IPS-NIHi7 (cell line): ENCODE results near the gene ADK.
"Not testable (repeated sequence)": the region's sequence is repeated elsewhere in the genome, so short reads cannot be mapped to it uniquely, and the experiment has no call there.

Experiments
- DNase-seq: peaks from one replicate; pipeline ENCODE4 v3.0.0; 2012; ENCODE audit warnings: mixed read lengths; ENCODE audit errors: extremely low spot score

The ADK gene

DNA sequence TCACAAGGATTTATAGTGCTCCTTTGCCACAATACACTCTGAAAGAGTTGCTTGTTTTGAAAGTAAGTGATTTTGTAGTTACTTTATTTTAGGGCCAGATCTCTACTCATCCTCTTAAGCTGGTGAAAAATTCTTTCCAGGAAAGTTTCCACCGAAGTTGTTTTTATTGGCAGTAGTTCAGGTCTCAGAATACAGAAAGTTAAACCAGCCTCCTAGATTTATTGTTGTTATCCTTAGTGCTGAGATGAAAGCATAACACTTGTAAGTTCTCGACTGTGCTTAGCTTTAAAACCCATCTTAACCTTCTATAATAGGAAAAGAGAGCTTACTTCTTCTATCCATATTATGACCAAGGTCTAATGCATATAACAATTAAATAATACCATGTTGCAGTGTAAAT is 5.9 kb upstream of the ADK start:
- DNase-seq = no peak

DNA sequence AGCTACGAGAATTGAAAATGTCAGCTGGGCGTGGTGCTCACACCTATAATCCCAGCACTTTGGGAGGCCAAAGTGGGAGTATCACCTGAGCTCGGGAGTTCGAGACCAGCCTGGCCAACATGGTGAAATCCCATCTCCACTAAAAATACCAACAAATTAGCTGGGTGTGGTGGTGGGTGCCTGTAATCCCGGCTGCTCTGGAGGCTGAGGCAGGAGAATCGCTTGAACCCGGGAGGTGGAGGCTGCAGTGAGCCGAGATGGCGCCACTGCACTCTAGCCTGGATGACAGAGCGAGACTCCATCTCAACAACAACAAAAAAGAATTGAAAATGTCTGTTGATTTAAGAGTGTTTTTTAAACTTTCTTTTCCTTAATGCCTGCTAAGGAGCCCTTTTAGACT is 4.0 kb upstream of the ADK start:
- not testable (repeated sequence) for DNase-seq

DNA sequence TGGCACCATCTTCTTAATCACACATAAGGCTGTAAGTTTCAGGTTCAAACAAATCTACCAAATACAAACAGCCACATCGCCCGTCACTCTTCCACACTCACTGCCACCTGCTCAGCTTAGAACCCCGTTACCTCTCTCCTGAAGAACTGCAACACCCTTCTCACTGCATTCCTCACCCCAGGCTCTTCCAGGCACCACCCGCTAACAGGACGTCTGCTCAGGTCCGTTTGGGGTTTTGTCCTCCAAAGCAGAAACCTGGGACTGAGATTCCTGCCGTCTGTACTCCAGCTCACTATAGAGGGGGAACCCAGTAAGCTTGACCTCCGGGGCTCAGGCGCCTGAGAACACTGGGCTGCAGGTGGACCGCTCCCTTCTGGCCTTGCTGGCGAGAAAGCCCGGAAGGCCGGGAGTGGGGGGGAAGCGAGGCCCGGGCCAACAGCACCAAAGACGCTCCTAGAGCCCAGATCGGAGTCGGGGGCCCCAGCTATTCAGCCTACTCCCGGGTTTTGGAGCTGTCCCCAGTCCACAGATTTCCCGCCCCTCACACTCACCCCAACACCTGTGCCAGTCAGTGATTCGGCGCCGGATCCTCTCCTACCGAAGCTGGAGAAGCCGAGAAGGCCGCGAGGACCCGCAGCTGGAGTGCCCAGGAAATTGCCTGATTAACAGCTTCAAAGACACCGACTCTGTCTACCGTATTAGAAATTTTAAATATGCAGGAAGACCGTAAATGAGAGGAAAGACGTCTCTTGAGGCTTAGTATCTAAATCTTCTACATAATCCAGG is 624 bp upstream of the ADK start, which contains the start of gene AP3M1:
Gene AP3M1 (minus strand): TSS at position 625 of the 786 bp plus-strand sequence. CDS start 12,449 bp downstream, outside the sequence.
- peak; percentile 82 for DNase-seq

DNA sequence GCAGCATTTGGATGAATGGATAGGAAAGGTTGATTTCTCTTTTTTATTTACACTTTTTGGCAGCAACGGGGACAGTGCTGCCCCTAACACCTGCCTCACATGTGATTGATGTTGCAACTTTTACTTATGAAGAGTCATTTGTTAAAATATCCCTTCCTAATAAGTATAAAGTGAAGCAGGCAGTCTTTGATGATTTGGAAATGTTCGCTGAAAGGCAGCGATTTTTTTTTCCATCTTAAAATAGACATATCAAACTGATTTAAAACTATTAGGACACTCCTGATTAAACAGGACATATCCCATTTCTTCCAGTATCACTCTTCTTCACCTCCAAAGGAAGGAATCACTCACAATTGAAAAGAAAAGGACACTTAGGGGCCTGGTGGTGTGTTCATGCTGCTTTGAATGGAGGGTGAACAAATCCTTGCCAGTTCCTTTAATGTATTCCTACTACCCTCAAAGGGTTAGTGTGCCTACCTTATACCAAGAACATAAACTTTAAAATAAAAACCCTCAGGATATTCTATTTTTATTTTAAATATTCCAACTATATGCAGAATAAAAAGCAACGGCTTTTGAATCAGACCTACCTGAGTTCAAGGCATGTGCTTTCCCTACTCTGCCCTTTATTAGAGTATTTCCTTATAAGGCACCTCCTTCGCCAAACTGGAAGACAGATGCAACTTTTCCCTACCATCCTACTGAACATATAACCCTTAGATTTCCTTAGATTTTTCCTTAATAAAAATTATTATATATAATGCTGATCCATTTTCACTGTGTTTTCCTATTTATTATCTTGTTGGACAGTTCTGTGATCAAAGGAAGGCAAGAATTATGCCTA is 1.1 kb downstream of the ADK start:
- no peak for DNase-seq

DNA sequence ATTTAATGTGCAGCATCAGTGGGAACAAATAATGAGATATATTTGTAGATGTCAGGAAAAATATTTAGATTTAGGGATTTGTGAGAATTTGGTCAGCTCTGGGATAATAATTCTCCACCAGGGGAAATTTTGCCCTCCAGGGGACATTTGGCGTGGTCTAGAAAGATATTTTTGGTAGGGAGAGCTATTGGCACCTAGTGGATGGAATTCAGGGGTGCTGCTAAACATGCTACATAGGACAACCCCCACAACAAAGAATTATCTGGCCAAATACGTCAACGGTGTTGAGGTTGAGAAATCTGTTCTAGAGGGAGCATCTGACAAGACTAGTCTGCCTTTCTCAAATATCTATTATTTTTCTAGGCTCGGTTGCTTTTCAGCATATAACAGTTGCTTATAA is 2.1 kb downstream of the ADK start:
- no peak for DNase-seq

DNA sequence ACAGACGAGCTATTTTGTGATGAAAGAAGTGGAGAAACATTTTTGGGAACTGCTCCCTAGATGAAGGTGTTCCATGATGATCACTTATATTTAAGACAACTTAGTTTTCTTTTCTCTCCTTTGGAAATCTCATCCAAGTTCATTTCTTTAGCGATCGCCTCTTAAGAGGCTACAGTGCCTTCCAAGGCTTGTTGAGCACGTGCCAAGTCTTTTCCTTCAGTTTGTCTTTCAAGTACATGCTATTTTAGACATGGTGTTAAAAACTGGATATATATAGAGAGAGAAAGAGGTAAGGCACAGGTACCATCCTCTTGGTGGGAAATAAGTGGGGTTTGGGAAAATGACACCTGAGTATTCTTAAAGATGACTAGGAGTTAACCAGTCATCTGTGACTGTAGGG is 2.7 kb downstream of the ADK start:
- no peak for DNase-seq

DNA sequence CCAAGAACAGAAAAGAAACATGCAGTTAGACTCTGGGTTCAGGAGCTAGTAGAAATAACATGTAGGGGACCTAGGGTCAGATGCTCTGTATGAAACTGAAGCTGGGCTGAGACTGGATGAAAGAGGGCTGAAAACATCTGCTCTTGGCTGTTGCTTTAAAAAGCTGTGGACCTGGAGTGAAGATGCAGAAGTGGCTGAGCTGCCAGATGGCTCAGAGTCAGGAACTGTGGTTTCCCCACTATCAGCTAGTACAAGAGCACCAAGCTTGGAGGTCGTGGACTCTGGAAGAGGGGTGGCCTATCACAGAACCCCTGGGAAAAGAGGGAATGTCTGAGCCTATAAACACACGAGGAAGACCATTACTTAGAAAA is 5.9 kb downstream of the ADK start:
- DNase-seq = no peak

DNA sequence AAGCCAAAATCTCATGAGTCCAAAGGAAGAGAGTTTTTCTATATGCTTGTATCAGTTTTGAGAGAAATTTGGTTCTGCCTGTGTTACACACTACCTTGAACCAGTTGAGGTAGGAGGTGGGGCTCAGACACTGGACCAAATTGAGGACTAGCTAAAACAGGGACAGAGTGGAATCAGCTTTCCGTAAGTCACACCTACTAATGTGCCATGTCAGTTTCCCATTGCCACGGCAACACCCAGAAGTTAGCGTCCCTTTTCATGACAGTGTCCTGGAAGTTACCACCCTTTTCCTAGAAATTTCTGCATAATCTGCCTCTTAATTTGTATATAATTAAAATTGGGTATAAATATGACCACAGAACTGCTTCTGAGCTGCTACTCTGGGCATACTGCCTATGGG is 9.0 kb downstream of the ADK start:
- DNase-seq = no peak

DNA sequence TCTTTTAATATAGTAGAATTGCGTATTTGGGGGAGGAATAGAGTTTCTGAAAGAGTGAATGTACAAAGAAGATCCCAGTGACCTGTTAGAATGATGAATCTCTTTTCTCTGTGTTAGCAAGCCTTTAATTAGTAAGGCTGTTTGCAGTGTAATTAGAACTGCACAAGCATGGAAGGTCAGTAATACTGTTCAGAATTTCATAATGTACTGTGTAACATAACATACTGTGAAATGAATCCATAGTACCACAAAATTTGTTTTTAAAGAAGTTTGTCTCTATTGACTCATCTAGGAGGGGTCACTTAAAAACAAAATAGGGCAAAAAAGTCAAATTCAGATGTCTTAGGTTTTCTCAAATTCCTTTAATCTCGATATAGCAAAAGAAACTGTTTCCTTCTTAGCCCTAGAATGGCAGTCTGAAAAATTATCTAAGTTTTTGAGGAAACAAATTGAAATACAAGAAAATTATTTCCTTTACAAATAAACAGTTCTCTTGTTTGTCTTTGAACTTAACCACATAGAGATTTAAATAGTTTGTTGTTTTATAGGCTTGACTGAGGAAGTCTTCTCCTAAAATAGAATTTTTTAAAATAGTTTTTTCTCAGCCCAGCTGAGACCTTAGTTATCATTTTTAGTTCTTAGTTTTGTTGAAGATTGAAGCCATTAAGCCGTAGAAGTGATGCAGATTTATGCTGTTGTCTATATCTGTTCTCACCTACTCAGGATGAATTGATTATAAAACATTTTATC is 12.5 kb downstream of the ADK start:
- DNase-seq = no peak

DNA sequence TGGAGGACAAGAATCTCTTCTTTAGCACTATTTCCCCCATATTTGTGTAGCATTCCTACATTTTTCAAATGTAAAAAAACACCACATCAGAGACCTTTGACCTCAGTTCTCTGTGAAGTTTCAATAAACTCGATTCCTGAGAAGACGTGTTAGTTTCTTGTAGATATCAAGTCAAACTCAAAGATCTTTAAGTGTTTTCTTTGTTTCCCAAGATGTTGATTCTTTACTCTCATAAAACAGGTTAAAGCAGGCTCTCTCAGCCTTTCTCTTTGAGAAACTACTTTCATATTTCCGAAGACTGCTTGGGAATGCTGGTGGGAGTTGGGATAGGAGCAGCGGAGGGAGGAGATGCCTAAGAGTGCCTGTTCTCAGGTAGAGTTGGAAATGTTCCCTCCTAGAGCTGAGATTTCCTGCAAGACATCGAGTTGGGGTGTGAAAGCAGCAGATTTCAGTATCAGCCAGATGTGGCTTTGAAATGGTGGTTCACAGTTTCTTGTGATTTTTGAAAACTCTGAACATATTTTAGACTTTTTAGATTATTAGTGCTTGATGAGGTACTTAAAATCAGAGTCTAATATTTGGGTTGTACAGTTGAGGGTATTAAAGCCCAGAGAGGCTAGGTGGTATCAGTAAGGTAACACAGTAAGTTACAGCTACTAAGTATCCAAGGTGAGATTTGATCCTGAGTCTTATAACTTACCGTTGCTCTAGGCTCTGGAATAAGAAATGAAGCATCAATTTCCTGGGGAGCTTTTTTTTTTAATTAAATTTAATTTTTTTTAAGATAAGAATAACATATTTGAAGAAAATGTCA is 13.9 kb downstream of the ADK start:
- DNase-seq = no peak

DNA sequence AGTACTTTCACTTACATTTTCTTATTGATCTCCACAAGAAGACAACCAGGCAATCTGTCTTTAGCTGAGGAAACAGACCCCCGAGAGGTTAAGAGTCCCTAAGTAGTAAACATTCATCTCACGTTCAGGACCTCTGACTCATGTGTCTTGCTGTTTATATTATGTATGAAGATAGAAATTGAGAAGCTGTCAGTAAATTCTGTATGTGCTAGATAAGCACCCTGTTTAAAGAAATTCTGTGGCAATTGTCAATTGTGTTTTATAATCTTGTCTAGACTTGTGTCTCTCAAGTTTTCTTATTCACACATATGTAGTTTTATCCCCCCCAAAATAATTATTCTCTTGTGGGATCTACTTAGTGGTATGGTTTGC is 14.5 kb downstream of the ADK start:
- DNase-seq = no peak

DNA sequence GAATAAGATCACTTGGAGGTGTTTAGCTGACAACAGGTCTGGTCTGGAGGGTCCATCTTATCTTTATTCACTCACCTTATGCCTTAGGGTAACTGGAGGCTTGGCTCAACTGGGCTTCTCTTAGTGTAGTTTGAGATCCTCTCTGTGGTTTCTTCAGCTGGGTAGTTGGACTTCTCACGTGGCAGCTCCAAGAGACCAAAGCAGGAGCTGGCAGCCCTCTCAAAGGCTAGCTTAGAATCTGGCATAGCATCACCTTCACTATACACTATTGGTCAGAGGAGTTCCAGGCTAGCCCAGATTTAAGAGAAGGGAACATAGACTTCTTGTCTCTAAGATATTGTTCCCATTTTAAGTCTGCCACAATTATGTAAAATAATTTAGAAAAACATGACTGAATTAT is 16.4 kb downstream of the ADK start:
- no peak for DNase-seq

DNA sequence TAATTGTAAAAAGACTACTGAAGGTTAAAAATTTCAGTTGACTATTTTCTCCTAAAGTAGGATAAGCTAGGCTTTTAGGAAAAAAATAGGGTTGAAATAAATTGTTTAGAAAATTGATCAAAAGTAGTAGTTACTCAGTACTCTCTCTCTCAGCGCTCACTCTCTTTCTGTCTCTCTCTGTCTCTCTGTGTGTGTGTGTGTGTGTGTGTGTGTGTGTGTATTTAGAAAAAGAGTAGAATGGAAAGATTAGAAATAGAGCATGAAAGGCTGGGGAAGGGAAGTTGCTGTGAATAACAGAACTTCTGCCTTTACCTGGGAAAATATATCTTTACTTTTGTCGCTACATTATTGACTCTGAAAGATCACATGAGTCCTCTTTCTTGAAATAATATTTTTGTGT is 20.6 kb downstream of the ADK start:
- no peak for DNase-seq

DNA sequence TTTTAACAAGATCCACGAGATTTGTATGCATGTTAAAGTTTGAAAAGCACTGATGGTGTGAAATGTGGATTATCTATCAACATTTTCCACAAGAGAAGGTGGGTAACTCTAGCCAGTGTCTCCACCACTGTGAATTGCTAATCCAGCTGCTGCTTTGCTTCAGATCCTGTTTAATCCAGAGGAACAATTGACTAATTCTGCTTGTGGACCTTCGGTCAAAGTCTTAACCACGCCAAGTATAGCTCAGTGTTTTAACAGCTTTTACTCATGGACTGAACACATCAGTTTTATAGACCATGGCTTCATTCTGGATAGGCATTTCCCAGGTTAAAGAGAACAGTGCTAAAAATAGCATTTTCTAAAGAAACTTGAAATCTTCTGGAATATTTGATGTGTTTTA is 23.5 kb downstream of the ADK start:
- DNase-seq = no peak

DNA sequence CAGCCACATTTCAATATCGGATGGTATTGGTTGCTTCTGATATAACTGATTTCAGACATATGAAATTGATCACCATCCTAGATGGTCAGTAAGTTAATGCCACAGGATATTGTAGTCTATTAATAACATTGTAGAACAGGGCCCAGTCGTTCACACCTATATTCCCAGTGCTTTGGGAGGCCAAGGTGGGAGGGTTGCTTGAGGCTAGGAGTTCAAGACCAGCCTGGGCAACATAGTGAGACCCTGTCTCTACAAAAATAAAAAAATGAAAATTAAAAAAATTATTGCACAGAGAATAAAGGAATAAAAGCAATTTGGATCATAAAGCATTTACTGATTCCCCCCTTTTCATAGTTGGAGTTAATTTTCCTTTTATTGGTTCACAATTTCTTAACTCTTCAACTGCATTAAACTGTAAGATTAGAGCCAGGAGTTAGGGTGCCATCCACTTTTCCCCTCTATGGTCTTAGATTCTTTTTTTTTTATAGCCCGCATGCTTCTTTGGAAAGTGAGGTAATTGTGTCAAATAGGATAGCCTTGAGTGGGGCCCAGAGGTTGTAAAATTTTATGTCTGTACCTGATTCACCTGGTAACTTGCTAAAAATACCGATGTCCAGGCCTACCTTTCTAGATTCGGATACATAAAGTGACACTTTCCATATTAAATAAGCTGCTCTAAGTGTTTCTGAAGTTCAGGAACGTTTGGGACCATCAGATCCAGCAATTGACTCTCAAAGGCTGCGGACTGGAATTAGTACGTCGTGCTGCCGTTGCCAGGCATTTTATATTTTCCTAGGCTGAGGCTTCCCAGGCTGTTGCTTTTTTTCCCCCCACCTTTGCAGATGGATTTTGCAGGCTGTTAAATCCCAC is 24.7 kb downstream of the ADK start:
- no peak for DNase-seq

DNA sequence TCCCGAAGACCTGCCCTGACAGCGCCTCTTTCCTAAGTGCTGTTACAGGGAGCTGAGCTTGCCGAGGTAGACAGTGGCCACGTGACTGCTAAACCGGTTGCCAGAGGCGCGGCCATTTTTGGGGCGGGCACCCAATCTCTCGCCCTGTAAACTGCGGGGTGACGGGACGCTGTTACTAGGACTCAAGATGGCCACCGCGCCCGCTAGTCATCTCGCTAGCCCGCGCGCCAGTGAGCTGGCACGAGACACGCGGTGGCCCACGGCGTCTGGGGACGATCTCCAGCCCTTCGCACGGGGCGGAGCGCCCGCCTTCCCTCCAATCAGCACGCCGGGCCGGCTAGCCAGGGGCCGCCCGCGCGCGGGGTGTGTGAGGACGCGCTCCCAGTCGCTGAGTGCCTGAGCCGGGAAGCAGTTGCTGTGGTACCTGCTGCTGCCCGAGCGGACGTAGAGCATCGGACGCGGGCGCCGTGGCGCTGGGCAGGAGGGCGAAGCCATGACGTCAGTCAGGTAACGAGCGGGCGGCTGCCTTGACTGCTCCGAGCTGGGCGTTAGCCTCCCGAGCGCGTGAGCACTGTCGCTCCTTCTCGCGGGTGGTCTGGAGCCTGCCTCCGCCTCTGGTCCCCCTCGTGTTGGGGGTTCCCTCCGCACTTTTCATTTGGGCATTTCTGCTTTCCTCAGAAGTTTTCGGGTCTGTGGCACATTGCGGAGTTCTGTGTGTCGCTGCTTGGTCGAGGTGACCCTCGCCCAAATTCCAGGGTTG is 25.5 kb downstream of the ADK start:
- DNase-seq = peak; percentile 93

DNA sequence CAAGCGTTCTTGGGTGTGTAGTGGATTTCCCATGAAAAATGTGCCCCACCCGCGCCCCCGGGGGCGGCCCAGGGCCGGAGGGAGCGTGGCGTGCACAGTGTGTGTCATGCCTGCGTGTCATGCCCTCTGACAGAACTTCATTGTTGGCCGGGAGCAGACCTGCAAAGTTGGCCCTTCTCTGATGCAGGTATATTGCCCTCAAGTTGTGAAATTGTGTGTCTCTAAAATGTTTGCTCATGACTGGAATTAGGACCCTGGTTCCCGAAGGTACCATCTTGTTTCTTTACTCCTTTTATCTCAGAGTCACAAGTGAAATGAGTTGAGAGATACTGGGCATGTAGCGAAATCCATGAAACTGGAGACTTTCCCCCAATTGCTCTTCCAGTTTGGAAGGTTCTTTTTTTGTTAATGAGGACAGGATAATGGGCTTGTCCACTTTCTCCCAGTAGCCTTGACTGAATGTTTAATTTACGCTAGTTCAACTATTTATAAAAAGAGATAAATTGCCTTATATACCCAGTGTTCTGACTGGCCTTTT is 26.2 kb downstream of the ADK start:
- DNase-seq = peak; percentile 13

DNA sequence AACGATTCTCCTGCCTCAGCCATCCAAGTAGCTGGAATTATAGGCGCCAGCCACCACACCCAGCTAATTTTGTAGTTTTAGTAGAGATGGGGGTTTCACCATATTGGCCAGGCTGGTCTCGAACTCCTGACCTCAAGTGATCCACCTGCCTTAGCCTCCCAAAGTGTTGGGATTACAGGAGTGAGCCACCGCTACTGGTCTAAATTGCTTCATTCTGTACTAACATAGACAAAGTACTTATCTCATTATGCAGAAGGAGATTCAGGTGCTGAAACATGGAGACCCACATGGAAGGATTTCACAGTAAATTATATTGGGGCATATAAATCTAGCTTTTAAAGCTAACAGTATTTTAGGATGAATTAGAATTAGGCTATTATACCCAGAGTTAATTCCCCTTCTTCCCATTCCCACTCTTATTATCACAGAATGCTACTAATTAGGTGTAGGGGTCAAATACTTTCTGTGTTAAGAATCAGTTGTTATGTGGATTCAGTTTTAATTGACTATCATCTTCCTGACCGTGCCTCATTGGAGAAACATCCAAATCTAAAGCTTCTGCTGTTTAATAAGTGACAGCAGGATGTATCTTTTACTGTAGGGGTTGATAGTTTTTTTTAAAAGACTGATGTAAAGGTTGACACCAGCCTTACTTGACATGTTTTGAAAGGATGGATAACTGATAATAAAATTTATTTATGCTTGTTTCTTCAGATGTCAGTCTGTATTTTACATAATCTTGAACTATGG is 27.2 kb downstream of the ADK start:
- DNase-seq = no peak
